GM21737 (cell line): ENCODE results near the gene SSU72.
"Not testable (repeated sequence)": the region's sequence is repeated elsewhere in the genome, so short reads cannot be mapped to it uniquely, and the experiment has no call there.

Experiments
- ATAC-seq: cut with Tn5 transposase; IDR thresholded peaks from one replicate; pipeline ENCODE4 v1.9.1; 2021; ENCODE audit warnings: mild to moderate bottlenecking, moderate library complexity; ENCODE audit not compliant: unreplicated experiment

The SSU72 gene

DNA sequence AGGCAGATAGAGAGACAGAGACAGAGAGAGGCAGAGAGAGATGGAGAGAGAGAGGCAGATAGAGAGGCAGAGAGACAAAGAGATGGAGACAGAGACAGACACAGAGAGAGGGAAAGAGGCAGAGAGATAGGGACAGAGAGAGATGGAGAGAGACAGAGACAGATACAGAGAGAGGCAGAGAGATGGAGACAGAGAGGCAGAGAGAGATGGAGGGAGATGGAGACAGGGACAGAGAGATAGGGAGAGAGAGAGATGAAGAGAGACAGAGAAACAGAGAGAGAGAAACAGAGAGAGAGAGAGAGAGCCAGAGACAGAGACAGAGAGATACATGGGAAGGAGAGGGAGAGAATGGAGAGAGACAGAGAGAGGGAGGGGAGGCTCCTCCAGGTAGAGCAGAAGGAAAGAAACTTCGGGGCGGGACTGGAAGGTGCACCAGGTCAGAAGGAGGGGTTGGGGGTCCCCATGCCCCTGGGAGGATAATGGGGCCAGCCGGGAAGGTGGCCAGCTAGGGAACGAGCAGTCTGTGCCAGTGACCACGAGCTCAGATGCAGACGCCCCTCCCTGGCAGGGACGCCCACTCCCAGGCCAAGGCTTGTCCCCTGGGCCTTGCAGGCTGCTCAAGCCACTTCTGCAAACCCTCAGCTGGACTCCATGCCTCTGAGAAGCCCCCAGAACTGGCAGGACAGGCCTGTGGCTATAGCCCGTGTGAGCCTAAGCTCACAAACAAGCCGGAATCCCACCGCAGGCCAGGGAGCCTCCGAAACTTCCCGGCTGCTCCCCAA lies 22.0 kb upstream of the SSU72 start:
- no peak for ATAC-seq

DNA sequence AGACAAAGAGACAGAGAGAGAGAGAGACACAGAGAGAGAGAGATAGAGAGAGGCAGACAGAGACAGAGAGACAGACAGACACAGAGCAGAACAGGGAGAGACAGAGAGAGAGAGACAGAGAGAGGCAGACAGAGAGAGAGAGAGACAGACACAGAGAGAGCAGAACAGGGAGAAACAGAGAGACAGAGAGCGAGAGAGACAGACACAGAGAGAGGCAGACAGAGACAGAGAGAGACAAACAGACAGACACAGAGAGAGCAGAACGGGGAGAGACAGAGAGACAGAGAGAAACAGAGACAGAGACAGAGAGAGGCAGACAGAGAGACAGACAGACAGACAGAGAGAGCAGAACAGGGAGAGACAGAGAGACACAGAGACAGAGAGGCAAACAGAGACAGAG lies 20.7 kb upstream of the SSU72 start:
- not testable (repeated sequence) for ATAC-seq

DNA sequence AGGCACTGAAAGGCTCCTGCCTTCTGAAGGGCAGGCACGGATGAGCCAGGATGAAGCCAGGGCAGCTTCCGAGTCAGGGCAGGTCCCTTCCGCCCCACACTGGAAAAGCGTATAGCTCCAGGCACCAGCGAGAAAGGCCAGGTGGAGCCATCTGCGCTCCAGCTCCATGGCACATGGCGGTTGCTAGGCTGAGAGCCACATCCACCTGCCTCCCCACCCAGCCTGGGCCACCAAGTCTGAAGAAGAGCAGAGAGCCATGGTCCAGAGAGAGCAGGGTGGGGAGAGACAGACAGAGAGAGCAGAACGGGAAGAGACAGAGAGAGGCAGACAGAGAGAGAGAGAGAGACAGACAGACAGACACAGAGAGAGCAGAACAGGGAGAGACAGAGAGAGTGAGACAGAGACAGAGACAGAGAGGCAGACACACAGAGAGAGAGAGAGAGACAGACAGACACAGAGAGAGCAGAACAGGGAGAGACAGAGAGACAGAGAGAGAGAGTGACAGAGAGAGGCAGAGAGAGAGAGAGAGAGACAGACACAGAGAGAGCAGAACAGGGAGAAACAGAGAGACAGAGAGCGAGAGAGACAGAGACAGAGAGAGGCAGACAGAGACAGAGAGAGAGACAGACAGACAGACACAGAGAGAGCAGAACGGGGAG lies 20.1 kb upstream of the SSU72 start:
- ATAC-seq = no peak

DNA sequence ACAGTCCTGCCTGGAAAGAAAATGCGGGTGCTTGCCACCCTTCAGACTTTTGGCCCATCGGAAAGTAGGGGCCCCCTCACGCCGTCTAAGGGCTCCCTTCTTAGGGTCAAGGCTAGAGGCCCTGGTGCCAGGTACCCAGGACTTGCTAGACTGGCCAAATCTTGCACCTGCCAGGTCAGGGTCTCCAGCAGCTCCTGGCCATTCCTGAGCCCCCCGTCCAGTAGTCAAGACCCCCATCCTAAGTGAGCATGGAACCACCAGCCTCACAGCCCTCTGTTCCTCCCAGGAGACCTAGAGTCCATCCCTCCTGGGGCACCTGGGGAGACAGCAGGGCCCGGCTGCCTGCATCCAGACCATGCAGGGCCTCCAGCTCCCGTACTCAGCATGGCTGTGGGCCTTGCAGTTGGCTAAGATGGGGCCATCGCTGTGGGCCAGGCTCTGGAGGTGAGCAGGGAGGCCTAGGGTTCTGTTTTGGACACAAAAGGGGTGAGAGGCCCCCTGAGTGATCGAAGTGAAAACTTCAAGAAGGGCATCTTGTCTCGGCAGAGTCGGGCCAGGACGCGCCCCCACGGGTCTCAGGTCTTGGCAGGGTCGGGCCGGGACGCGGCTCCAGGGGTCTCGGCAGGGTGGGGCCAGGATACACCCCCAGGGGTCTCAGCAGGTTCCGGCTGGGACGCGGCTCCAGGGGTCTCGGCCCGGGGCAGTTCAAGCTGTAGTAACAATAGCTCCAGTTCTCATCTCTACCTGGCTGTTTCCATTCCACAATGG lies 19.4 kb upstream of the SSU72 start:
- no peak for ATAC-seq

DNA sequence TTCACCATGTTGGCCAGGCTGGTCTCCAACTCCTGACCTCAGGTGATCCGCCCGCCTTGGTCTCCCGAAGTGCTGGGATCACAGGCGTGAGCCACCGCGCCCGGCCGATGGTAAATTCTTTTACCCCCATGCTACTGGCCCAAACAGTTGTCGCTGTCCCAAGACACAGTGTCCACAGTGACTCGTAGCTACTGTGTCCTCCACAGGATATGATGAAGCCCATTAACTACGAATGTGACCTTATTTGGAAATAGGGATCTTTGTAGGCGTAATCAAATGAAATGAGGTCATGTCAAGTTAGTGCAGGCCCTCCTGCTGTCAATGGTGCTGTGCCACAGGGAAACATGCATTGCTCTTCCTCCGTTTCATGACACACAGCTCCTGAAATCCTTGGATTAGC lies 16.8 kb upstream of the SSU72 start:
- ATAC-seq = no peak

DNA sequence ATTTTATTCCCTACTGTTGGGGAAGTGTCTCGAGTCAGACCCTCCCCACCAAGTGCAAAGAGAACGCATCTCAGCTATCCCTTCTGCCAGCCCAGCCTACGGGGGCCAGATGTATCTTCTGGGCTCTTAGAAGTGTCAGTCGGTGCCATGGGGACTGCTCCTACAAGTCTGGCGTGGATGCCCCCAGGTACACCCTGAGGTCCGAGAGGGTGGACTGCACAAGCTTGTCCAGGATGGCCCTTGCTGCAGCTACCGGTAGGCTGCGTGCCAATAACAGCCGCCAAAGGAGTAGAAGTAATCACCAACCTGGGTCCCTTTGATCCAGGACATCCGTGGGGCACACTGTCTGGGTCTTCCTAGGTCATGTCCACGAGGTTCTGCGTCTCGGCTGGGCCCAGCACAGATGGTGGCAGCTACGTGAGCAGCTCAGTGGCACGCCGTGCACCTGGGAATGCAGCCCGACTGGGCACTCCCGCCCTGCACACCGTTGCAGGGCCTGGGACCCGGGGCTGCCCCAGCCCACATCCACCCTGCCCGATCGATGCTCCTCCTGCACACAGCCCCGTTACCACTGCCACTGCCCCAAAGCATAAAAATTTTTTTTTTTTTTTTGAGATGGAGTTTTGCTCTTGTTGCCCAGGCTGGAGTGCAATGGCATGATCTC lies 8.8 kb upstream of the SSU72 start:
- ATAC-seq = no peak

DNA sequence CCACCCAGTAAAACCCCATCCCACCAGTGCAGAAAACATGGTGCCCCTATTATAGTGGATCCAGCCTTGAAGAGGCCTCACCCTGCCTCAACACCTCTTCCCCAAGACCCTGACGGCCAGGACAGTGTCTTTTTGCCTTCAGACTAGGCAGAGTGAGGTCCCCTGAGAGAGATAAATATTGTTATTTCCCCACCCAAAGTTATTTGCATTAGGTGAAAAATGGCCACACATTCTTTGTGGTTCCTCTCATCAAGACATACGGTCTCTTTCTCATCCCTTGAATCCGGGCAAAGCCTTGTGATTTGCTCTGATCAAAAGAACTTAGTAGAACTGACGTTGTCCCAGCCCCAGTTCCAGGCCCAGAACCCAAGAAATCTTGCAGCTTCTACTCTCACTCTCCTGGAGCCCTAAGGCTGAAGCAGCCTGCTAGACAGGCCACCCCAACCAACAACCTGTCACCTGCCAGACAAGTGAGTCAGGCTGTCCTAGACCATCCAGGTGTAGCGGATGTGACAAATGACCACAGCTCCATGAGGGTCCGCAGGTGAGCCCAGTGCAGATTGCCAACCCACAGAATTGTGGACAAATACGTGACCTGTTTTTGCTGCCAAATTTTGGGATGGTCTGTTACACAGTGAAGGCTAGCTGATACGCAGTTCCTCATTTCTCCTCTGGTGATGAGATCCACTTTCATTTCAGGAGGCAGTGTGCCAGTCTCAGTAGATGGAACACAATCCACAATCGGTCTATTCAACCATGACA lies 8.1 kb upstream of the SSU72 start:
- ATAC-seq = no peak

DNA sequence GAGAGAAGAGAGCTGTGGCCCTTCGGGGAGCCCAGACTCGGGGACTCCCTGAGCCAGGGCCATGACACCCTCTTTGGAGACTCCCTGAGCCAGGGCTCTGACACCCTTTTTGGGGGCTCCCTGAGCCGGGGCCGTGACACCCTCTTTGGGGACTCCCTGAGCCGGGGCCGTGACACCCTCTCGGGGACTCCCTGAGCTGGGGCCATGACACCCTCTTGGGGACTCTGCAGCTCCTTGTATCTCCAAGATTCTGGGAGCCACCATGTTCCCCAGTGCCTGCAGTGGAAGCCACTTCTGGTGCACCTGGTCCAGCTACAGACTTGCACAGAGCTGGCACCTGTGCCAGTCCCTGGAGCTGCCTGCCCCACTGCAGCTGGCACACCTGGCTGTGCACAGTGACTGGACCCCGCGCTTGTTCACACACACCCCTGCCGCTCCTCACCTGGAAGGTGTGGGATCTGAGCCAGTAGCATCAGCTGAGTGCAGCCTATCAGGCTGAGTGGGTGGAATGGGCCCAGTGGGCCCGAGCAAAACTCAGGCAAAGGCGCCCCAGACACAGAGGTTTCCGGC lies 3.8 kb upstream of the SSU72 start:
- no peak for ATAC-seq

DNA sequence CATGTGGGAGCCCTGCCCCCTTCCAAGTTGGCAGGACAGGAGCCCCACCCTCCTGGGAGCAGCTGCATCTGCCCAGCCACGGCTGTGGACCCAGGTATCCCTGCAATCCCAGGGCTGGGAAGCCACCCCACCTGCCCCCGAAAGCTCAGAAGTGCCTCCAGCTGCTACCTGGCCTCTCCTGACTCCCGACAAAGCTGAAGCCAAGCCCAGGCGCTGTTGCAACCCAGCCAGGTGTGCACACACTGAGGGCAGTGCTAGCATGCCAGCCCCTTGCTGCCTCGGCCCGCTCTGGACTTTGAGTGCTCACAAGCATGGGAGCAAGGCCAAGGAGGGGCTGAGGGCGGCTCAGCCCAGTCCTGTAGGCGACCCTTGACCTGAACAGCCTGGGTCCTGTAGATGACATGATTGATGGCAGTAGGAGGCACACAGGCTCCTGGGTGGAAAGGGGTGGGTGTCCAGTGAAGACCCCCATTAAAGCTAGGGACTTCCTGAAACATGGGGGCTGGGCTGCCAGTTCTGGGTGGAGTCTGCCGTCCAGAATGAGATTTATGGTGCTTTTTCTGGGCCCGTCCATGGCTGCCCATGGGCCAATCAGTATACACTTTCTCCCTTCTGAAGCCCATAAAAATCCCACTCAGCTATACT lies 2.8 kb upstream of the SSU72 start:
- no peak for ATAC-seq

DNA sequence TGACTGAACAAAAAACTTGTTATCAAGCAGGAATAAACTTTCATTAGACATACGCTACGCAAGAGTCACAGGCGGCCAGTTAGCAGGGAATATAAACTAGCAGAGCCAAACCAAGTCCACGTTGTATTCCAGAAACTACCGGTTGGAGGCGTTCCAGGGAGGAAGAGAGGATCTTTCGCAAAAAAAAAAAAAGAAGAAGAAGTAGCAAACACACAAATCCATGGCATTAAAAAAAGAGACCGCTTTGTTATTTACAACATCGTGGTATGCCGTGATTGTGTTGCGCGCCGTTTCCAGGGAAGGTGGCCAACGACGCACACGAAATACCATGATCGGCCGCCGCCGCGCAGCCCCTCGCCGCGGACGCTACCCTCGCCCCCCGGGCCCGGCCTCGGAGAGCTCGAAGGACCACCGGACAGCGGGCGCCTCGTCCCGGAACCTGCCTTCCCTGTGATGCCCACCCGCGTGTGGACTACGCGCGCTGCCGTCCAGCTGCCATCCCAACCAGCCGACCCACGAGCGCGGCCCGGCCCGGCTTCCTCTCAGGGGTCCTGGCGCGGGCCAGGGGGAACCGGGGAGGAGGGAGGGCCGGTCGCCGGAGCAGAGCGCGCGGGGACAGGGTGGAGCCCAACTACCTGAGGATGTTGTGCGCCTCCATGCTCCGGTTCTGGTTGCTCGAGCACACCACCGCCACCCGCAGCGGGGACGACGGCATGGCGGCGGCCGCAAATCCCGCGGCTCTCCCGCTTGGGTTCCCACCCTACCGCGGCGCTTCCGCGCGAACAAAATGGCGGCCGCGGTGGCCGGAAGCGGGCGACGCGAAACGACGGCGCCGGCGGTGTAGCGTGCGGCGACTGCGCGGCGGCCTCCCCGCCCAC lies 581 bp downstream of the SSU72 start:
- ATAC-seq = peak; percentile 71

DNA sequence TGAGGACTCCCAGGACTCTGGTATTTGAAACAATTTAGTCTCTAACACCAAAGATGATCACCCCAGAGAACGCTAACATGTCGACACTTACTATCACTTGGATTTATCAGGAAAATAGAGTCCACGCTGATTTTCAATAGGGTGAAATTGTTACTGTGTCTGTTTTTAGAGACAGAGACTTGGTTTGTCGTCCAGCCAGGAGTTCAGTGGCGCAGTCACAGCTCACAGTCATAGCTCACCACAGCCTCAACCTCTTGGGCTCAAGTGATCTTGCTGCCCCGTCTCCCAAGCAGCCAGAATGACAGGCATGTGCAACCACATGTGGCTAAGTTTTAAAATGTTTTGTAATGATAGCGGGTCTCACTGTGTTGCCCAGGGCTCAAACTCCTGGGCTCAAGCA lies 5.3 kb downstream of the SSU72 start:
- ATAC-seq = no peak

DNA sequence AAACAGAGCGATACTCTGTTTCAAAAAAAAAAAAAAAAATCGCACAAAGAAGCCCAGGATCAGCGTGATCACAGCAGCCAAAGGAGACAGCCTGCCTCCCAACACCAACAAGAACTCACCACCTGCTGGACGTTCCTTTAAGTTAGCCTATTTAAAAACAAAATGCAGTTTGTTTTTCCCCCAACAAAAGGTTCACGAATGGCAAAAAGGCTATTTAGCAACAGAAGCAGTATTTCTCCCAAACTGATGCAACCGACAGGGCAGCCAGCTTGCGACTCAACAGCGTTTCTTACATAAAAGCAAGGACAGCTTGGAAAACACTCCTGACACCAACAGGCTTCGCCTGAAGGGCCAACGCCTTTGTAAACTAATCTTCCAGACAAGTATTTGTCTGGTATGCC lies 6.8 kb downstream of the SSU72 start:
- no peak for ATAC-seq

DNA sequence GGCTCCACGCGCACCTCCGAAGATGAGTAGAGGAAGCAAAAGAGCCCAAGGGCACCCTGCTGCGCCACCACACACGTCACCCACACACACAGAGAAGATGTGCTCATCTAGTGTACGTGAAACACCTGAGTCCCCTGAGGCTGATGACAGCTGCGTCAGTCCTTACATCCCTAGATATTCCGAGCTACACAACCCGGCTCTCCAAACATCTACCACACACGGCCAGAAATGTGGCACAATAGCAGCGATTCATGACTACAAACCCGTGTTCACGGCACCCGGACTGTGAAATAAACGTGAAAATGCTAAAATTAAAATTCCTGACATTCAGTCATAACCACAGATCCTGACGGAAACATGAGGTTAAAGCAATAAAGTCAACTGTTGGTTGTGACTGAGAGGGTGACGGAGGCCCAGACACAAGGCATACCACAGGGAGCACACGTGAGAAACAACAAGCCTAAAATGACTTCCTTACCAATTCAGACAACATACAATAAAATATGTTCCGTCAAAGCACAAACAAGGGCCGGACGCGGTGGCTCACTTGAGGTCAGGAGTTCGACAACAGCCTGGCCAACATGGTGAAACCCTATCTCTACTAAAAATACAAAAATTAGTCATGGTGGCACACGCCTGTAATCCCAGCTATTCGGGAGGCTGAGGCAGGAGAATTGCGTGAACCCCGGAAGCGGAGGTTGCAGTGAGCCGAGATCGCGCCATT lies 7.3 kb downstream of the SSU72 start:
- ATAC-seq = no peak

DNA sequence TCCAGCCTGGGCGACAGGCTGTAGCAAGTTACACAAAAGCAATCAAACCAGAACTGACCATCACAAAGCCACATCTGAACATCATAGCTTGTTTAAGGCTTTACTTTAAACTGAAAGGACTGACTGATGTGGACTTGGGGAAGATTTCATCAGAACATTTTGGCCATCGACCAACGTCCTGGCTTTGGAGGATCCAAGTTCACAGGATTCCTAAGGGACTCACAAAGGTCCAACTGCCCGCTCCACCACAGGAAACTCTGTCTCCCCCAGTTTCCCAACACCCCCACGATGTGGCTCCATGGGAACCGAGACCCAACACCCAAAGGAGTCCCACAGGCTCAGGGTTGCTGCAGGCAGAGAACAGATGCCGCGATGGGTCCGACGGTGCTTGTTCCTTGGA lies 9.3 kb downstream of the SSU72 start:
- ATAC-seq = no peak

DNA sequence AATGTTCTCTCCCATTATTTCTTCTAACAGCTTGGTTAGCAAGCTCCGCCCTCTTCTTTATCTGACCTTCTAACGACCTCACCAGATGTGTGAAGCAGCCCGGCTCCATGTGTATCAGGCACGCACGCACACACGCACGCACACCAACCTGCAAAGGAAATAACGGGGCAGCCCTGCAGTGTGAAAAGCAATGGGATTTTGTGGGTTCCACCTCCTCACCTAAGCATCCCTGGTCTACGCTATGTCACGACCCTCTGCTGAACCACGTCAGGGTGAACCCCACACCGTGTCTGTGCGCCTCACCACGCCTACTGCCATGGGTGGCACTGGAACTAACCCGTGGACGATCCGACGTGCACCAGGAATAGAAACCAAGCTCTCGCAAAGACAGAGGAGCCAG lies 10.4 kb downstream of the SSU72 start:
- no peak for ATAC-seq

DNA sequence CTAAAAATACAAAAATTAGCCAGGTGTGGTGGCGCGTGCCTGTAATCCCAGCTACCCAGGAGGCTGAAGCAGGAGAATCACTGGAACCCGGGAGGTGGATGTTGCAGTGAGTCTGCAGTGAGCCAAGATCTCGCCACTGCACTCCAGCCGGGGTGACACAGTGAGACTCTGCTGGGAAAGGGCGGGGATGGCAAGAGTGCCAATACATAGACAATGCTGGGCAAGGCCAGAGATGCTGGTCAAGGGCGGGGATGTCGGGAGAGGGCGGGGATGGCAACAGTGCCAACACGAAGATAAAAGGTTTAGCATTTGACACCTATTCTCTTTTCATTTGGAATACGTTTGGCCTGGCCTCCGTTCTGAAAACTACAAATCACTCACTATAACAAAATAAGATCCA lies 11.0 kb downstream of the SSU72 start:
- ATAC-seq = no peak

DNA sequence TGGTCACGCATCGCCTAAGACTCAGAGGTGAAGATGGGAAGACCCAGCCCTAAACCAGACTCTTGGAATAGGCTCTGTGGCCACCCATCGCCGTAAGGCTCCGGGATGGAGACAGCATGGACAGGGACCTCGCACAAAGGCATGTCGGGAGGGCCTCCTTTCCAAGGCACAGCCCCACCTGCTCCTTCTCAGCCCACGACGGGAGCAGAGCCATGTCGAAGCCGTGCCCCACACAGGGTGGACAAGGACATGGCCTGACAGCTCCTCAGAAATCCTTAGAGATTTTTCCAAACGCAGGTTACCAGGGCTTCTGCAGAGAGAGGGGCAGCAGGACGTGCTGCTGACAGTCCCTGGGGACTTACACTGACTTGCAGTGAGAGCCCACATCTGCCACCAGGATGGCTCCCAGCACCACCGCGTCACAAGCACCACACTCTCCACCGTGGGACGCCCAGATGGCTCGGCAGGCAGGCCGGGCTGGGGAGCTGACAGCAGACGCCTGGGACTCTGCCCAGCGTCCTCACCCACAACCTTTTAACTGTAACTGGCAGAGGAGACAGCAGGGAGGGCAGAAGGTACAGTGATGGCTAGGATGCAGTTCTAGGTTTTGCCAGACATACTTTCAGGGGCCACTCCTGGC lies 12.0 kb downstream of the SSU72 start:
- ATAC-seq = no peak
